ENCODE data around the gene ENOPH1. TPM values are rescaled to one million over a fixed set of nuclear protein-coding genes. Genes with fewer than 3 reads are reported as not detected.

Gene ENOPH1
- total RNA-seq, 1 donor from 2014 or later = 29.7 TPM

GRCh38 chr4:82508806-82509428, 78.5 kb downstream of the ENOPH1 start:
- Histone ChIP-seq H3K4me3 (no peak overlapping the region), H3K27me3 (no peaks in the 10 kb centered on the region), H3K9me3 (no peaks in the 10 kb centered on the region), H3K4me1 (no peaks in the 10 kb centered on the region), H3K27ac (no peak overlapping the region), H3K36me3 (no peaks in the 10 kb centered on the region)
- no peak for ATAC-seq
- intact Hi-C loops (cut with DNase I) = no loop called here
- DNase-seq = no peak
- TF ChIP-seq CTCF (IDR thresholded peaks at IDR 0.05) = no peak

- Histone ChIP-seq H3K4me3 (no peak overlapping the region), H3K27me3 (no peaks in the 10 kb centered on the region), H3K9me3 (no peaks in the 10 kb centered on the region), H3K27ac (no peak overlapping the region), H3K36me3 (no peaks in the 10 kb centered on the region), H3K4me1 (no peaks in the 10 kb centered on the region)
- no peak for TF ChIP-seq CTCF (IDR thresholded peaks at IDR 0.05)
- intact Hi-C loops (cut with DNase I) = no loop called here
- DNase-seq (no peak), ATAC-seq (no peak)
These were observed 79.8 kb downstream of the ENOPH1 start for GRCh38 chr4:82510216-82510615.

Other genes with a start within 250 kb of the ENOPH1 start
- gene HNRNPD, start 56.6 kb upstream of the ENOPH1 start, total RNA-seq = 131 TPM
- gene HNRNPDL, start 128 bp upstream of the ENOPH1 start, total RNA-seq = 167 TPM
- gene TMEM150C, start 131.4 kb downstream of the ENOPH1 start, total RNA-seq = 5.9 TPM